H4 (cell line): ENCODE measurements around the gene FOXS1. TPM values are rescaled to one million over a fixed set of nuclear protein-coding genes. Genes with fewer than 3 reads are reported as not detected.

Experiments
- DNase-seq: peaks from one replicate; pipeline ENCODE4 v3.0.0-alpha.2; 2015; ENCODE audit warnings: low spot score
- total RNA-seq: library from RNA; depleted of rRNA; stranded (reverse); fragments of >200 nt; shearing (Covaris generic); gene quantifications from 2 replicates; pipeline ENCODE4 v1.2.3, GENCODE V29; 2014

The FOXS1 gene
- total RNA-seq, 1 experiment from 2014 or later: 0.08 TPM

DNA sequence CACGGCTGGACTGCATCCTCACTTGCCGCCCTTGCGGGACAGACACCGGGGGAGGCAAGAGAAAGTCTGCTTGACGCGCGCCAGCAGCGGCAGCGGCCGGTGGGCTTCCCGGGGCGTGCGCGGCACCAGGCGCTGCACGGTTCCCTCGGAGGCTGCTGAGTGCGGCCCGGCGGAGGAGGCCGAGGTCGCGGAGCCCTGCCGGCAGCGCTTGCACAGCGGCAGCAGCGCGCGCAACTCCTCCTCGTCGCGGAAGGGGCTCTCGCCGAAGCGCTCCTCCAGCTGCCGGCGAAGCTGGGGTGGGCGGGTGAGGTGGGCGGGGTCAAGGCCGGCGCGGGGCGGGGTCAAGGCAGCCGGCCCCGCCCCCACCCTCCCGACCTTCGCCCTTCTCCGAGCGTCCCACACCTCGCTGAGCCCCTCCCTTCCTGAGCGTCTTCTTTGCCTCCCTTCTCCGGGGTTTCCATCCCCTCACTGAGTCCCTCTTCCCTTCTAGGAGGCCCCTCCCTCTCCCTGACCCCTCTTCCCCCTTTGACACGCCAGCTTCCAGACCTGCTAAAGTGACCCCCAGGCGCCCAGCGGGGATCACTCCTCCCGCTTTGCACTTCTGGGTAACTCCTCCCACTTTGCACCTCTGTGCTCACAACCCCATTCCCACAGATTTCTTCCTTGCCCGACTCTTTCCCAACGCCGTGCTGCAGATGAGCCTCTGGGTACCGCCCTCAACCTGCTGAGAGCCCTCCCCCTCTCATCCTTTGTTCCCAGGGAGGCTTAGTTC is 16.2 kb upstream of the FOXS1 start:
- no peak for DNase-seq

GRCh38 chr20:31861135-31861384 is 15.7 kb upstream of the FOXS1 start:
- DNase-seq: no peak

DNA sequence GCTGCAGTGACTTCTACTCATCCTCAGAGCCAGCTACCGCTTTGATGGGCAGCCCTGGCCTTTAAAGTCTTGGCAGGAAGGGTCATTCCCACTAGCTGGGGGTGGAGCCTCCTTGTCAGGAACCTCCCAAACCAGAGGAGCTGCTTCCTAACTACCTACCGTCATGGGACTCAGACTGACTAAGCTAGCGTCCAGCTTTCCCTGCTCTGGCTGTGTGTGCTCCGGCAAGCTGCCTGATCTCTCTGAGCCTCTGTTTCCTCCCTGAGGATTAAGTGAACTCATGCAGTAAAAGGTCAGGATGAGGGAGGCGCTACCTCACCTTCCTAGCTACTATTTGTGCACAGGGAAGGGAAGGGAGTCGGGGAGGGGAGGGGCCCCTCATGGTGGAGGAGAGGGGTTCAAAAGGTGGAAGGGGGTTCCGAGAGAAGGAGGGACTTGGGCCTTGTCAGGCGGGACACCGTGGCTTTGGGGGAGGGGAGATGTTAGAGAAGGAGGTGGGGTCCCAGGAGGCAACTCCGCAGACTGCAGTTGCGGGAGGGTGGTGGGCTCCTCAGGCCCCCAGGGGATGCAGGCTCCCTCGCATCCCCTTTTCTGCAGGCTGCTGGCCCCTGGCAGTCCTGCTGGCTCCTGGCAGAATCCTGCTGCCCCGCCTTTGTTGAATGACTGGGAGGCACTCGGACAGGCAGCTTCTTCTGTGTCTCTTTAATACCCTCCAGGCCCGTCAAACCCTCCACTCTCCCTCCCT is 15.2 kb upstream of the FOXS1 start:
- DNase-seq: no peak

DNA sequence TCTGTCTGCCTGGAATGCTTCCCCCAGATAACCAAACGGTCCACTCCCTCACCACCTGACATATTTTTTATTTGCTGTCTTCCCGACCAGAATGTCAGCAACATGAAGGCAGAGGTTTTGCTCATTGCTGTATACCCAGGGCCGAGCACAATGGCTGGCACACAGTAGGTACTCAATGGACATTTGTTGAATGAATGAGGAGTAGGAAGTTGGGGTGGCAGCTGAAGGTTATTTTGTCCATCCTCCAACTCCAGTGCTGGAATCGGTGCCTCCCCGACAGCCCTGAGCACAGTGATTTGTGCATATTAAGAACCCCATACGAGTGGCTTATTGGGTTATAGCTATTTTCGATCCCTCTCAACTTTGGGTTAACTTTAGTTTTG is 14.6 kb upstream of the FOXS1 start:
- no peak for DNase-seq

- DNase-seq: no peak
Measured at GRCh38 chr20:31859266-31859997, 14.0 kb upstream of the FOXS1 start.

DNA sequence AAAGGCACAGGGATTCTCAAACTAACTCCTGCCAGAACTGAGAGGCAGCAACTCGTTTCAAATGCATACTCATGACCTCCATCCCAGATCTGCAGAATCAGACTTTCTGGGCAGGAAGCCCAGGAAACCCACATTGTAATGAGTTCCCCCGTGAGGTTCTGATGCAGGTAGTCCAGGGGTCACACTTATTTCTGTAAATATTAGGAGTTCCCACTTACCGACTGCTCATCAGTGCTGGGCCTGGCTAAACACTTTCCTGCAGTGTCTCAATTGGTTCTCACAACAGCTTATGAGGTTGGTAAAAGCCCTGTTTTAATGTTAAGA is 13.3 kb upstream of the FOXS1 start:
- no peak for DNase-seq

DNA sequence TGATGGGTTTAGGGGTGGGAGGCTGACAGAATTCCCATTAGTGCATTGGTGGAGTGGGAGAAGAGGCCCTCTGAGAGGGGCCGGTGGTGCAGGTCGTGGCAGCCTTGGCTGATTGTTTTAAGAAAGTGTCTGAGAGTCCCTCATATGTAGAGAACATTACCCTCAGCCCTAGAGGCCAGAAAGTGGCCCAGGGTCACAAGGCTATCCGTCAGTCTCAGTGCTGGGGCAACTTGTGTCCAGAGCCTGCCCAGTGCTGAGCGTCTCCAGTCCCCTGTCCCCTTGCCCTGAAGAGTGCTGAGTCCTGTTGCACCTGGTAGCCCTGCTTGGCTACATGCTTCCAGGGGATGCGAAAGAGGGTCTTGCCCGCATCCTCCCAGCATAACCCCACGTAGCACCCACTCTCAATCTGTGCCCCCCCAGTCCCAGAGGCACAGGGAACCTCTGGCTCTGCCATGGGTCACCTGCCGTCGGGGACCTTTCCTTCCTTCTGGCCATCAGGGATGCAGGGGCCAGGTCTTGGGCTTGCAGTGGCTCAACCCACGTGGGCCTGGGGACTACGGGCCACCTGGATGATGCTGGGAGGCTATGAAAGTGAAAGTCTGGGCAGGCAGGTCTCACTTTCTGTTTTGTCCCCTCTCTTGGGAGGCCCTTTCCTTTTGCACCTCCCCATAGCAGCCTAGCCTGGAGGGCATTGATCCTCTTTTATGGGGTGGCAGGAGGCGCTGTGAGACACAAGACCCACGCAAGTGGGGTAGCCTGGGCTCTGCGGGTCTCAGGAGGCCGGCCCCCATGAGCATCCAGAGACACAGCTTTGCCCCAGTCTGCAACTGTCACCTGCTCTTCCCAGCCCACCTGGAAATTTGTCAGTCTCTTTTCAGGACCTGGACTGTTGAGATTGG is 12.7 kb upstream of the FOXS1 start:
- no peak for DNase-seq

DNA sequence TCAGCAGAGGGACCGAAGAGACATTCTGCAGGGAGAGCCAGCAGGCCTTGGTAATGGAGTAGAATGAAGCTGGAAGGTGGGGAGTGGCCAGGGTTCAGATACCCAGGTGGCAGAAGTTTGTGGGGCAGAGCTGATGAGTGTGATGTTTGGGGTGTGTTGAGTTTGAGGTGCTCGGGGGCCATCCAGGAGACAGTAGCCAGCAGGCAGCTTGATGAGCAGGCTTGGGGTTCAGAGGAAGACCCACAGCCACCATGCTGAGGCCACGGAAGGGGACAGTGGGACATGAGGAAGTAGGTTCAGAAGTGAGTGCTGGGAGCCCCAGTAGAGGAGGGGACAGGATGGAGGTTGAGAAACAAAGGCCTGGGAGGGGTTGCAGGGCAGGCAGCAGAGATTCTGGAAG is 11.1 kb upstream of the FOXS1 start:
- DNase-seq: no peak

DNA sequence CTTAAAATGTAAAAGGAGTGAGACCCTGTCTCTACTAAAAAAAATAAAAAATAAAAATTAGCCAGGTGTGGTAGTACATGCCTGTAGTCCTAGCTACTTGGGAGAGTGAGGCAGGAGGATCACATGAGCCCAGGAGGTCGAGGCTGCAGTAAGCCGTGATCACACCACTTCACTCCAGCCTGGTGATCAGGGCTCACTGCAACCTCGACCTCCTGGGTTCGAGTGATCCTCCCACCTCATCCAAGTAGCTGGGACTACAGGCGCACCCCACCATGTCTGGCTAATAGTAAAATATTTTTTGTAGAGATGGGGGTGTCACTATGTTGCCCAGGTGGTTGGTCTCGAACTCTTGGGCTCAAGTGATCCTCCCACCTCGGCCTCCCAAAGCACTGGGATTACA is 8.1 kb upstream of the FOXS1 start:
- no peak for DNase-seq

- no peak for DNase-seq
Measured at GRCh38 chr20:31851240-31851955, 6.0 kb upstream of the FOXS1 start.

- DNase-seq: no peak
Measured at GRCh38 chr20:31849306-31849930, 4.0 kb upstream of the FOXS1 start.

GRCh38 chr20:31848088-31848999 is 2.9 kb upstream of the FOXS1 start:
- DNase-seq: no peak

DNA sequence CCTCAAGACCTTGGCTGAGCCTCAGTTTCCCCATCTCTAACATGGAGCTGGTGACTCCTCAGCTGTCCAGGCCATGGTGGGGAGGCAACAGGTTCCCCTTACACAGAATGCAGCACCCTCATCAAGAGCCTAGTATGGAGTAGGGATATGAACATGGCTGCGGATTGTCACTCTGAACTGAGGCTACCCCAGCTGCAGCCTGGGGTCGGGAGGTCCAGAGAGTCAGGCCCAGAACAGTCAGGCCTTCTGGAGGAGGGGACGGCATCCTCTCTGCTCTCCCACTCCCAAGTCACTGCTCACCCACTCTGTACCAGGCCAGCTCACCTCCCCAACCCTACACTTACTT is 1.4 kb upstream of the FOXS1 start:
- no peak for DNase-seq

- DNase-seq: no peak
Measured at GRCh38 chr20:31844737-31845299, 586 bp downstream of the FOXS1 start.

DNA sequence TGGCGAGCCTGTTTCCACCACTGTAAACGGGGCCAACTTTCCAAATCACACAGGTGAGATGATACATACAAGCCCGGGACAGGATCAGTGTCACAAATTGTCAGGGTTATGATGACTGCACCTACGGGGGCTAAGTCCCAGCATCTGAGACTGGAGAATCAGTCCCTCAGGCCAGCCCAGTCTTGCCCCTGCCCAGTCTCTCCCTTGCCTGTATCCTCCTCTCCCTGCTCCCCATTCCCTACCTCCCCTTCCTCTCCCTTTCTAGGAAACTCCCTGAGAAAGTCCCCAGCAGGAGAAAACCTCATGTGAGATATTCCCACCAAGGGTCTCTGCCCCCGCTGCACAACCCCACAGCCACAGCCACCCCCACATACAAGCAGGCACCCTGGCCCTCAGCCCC is 1.5 kb downstream of the FOXS1 start:
- DNase-seq: no peak

DNA sequence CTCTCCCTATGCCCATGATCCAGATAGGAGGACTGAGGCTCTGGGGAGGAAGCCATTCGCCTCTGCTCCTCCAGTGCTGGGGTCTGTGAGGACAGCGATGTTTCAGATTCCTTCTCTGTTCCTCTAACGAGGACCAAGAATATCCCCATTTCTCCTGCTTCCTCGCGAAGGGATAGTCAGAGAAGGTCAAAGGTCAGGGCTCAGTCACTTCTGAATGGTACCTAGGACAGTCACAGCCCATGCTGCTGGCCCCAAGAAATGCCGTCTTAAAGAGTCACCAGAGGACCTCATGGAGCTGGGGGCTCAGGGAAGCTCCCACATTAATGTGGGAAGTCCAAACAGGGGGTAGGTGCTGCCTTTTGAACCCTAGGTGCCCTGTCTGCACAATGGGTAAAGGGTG is 2.1 kb downstream of the FOXS1 start:
- DNase-seq: no peak

GRCh38 chr20:31842471-31843157 is 2.8 kb downstream of the FOXS1 start:
- no peak for DNase-seq

GRCh38 chr20:31841928-31842327 is 3.5 kb downstream of the FOXS1 start:
- DNase-seq: peak; percentile 71
